ENCODE results near the gene RAB11A.

The RAB11A gene

DNA sequence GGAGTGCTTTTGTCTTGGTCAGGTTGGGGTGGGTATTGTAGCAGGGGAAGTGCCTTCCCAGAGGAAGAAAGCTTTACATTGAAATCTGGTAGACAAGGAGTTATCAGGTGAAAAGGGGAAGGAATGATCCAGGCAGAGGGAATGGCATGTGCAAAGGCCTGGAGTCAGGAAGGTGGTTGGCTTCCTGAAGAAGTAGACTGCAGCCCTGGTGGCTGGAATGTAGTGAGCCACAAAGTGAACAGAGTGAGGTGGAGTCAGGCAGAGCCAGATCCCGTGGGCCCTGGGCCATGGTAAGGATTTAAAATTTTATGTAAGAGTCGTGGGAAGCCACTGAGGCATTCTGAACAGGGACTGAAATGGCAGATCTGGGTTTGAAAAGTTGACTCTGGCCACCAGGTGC, 58.3 kb downstream of the RAB11A start:
- H3K27ac ChIP-seq: no peak overlapping the region
- no peaks in the 10 kb centered on the region for H3K36me3 ChIP-seq (ENCODE audit: insufficient read depth, low read length)
- TF ChIP-seq EZH2 (IDR thresholded peaks at IDR 0.05) (no peak), POLR2AphosphoS5 (IDR thresholded peaks at IDR 0.05; ENCODE audit: borderline replicate concordance, low read depth, low read length) (no peak), FOXP2 (optimal IDR thresholded peaks at IDR 0.05; ENCODE audit: control extremely low read depth, extremely low read length, insufficient read depth) (no peak)
- H3K9ac ChIP-seq (ENCODE audit: insufficient read length): no peak overlapping the region
- DNase-seq (ENCODE audit: low read depth, low spot score): no peak
- H3K9me3 ChIP-seq (ENCODE audit: low read depth, low read length): no peaks in the 10 kb centered on the region
- no peak overlapping the region for H3K4me3 ChIP-seq

DNA sequence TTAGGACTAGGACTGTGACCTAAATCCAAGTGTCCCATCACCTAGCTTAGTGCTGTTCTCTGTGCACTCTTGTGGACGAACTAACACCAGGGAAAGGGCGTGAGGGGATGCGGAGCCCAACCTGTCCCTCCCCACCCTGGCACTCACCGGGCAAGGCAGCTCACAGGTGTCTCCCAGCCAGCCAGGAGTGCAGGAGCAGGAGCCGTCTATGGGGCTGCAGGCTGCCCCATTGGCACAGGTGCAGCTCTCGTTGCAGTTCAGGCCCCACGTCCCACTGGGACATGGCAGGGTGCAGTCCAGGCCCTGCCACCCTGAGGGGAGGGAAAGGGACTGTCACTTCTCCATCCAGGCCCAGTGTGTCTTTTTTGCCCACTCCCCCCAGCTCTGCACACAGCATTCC, 60.3 kb downstream of the RAB11A start:
- DNase-seq (ENCODE audit: low read depth, low spot score): no peak
- no peak for TF ChIP-seq POLR2AphosphoS5 (IDR thresholded peaks at IDR 0.05; ENCODE audit: borderline replicate concordance, low read depth, low read length)
- TF ChIP-seq EZH2 (IDR thresholded peaks at IDR 0.05): no peak
- TF ChIP-seq FOXP2 (optimal IDR thresholded peaks at IDR 0.05; ENCODE audit: control extremely low read depth, extremely low read length, insufficient read depth): no peak
- no peak overlapping the region for H3K9ac ChIP-seq (ENCODE audit: insufficient read length)
- no peak overlapping the region for H3K27ac ChIP-seq
- no peaks in the 10 kb centered on the region for H3K36me3 ChIP-seq (ENCODE audit: insufficient read depth, low read length)
- H3K9me3 ChIP-seq (ENCODE audit: low read depth, low read length): no peaks in the 10 kb centered on the region
- no peak overlapping the region for H3K4me3 ChIP-seq

DNA sequence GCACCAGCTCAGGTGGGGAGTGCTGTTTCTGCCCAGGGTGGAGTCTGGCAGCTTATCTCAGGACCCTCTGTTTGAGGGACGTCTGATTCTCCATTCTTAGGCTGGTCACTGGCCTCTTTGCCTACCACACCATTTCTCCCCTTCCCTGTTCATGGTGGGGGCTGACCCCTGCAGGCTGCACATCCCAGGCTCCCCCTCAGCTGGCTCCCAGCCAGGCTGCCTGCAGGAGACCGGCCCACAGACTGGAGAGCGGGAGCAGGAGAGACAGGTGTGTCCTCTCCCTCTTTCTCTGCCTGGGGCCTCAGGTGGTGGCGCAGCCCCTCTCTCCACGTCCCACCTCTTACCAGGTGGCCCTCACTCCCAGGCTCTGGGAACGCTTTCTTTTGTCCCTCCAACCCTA, 60.8 kb downstream of the RAB11A start:
- no peak for DNase-seq (ENCODE audit: low read depth, low spot score)

DNA sequence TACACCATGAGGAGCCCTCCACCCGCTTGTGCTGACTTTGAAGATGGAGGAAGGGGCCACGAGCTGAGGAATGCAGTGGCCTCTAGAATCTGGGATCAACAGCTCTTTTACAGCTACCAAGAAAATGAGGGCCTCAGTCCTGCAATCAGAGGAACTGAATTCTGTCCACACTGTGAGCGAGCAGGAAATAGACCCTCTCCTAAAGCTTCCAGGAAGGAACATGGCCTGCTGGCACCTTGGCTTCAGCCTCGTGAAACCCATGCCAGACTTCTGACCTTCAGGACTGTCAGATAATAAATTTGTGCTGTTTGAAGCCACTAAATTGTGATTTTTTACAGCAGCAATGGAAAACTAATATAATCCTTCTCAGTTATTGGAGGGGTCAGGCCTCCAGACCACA, 61.9 kb downstream of the RAB11A start:
- no peak overlapping the region for H3K27ac ChIP-seq
- no peak for DNase-seq (ENCODE audit: low read depth, low spot score)
- no peaks in the 10 kb centered on the region for H3K36me3 ChIP-seq (ENCODE audit: insufficient read depth, low read length)
- no peak for TF ChIP-seq EZH2 (IDR thresholded peaks at IDR 0.05)
- TF ChIP-seq FOXP2 (optimal IDR thresholded peaks at IDR 0.05; ENCODE audit: control extremely low read depth, extremely low read length, insufficient read depth): no peak
- TF ChIP-seq POLR2AphosphoS5 (IDR thresholded peaks at IDR 0.05; ENCODE audit: borderline replicate concordance, low read depth, low read length): no peak
- H3K4me3 ChIP-seq: no peak overlapping the region
- H3K9me3 ChIP-seq (ENCODE audit: low read depth, low read length): no peaks in the 10 kb centered on the region
- H3K9ac ChIP-seq (ENCODE audit: insufficient read length): no peak overlapping the region

More for the DNA sequence above, 60.8 kb downstream of the RAB11A start:
- H3K9ac ChIP-seq (ENCODE audit: insufficient read length): no peak overlapping the region
- H3K9me3 ChIP-seq (ENCODE audit: low read depth, low read length): no peaks in the 10 kb centered on the region
- H3K36me3 ChIP-seq (ENCODE audit: insufficient read depth, low read length): no peaks in the 10 kb centered on the region
- TF ChIP-seq POLR2AphosphoS5 (IDR thresholded peaks at IDR 0.05; ENCODE audit: borderline replicate concordance, low read depth, low read length): no peak
- no peak for TF ChIP-seq EZH2 (IDR thresholded peaks at IDR 0.05)
- H3K4me3 ChIP-seq: no peak overlapping the region
- no peak overlapping the region for H3K27ac ChIP-seq

DNA sequence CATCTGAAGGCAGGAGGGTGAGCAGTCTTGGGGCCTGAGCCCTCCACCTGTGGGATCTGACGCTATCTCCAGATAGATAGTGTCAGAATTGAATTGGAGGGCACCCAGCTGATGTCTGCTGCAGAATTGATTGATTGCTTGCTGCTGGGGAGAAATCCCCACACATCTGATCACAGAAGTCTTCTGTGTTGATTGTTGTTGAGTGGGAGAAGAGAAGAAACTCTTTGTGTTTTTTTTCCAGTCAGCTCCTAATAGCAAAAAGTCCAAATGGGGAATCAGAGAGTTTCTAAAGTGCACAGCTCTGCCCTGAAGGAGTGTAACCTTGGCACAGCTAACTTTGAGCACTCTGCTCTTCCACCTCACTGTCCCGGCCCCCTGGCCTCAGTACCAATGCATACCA, 66.1 kb downstream of the RAB11A start:
- Histone ChIP-seq H3K9me3 (ENCODE audit: low read depth, low read length) (no peaks in the 10 kb centered on the region), H3K9ac (ENCODE audit: insufficient read length) (no peak overlapping the region), H3K4me3 (no peak overlapping the region), H3K36me3 (ENCODE audit: insufficient read depth, low read length) (no peaks in the 10 kb centered on the region), H3K27ac (no peak overlapping the region)
- TF ChIP-seq POLR2AphosphoS5 (IDR thresholded peaks at IDR 0.05; ENCODE audit: borderline replicate concordance, low read depth, low read length) (no peak), FOXP2 (optimal IDR thresholded peaks at IDR 0.05; ENCODE audit: control extremely low read depth, extremely low read length, insufficient read depth) (no peak), EZH2 (IDR thresholded peaks at IDR 0.05) (no peak)
- DNase-seq (ENCODE audit: low read depth, low spot score): no peak

DNA sequence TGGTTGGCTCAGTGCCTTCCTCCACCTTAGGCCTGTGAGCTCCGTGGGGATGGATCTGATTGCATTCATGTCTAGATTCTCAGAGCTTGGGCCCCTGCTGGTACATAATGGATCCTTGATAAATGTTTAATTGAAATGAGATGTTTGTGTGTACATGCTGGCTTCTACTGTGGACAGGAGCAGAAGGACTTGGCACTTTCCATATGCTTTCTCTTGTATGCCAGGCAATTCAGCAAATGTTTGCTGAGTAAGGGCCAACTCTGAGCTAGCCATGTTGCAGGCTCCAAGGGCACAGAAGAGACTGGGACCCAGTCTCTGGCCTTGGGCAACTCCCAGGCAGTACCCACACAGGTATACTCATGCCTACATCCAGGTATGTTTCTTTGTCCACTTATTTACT, 67.0 kb downstream of the RAB11A start:
- Histone ChIP-seq H3K4me3 (no peak overlapping the region), H3K9ac (ENCODE audit: insufficient read length) (no peak overlapping the region), H3K36me3 (ENCODE audit: insufficient read depth, low read length) (no peaks in the 10 kb centered on the region), H3K9me3 (ENCODE audit: low read depth, low read length) (no peaks in the 10 kb centered on the region), H3K27ac (no peak overlapping the region)
- no peak for DNase-seq (ENCODE audit: low read depth, low spot score)
- TF ChIP-seq EZH2 (IDR thresholded peaks at IDR 0.05) (no peak), POLR2AphosphoS5 (IDR thresholded peaks at IDR 0.05; ENCODE audit: borderline replicate concordance, low read depth, low read length) (no peak), FOXP2 (optimal IDR thresholded peaks at IDR 0.05; ENCODE audit: control extremely low read depth, extremely low read length, insufficient read depth) (no peak)

DNA sequence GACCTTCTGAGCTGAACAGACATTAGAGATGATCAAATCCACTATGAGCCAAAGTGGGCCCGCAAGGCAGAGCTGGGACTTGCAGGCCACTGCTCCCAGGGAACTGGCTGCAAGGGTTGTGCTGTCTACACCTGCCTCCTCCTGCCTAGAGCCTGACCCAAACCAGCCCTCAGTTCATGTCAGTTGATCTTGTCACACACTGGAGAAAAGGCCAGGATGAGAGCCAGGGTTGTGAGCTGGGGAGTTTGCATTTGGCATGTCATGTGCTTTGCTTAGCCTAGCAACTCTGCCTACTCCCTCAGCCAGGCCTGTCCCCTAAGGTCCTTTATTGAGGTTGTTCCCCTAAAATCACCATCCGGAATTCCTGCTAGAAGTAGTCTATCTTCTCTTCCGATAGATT, 67.8 kb downstream of the RAB11A start:
- TF ChIP-seq FOXP2 (optimal IDR thresholded peaks at IDR 0.05; ENCODE audit: control extremely low read depth, extremely low read length, insufficient read depth): no peak
- no peak for TF ChIP-seq POLR2AphosphoS5 (IDR thresholded peaks at IDR 0.05; ENCODE audit: borderline replicate concordance, low read depth, low read length)
- no peak for TF ChIP-seq EZH2 (IDR thresholded peaks at IDR 0.05)
- Histone ChIP-seq H3K9me3 (ENCODE audit: low read depth, low read length) (no peaks in the 10 kb centered on the region), H3K4me3 (no peak overlapping the region), H3K9ac (ENCODE audit: insufficient read length) (no peak overlapping the region), H3K27ac (no peak overlapping the region), H3K36me3 (ENCODE audit: insufficient read depth, low read length) (no peaks in the 10 kb centered on the region)
- no peak for DNase-seq (ENCODE audit: low read depth, low spot score)

DNA sequence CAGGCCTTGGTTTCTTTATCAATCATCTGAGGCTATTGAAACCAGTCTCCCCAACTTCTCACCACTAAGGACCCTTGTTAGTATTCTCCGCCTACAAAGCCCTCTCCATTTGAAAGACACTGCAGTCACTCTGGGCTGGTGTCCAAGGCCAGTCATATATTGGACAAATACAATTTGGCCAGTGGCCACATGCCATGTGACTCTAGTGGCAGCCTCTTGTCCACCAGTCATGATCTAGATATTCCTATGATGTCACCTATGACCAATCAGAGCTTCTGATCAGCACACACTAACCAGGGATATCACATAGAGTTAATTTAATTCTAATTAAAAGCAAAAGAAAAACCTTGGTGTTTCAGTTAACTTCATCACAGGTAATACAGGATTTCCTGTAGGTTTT, 68.2 kb downstream of the RAB11A start:
- Histone ChIP-seq H3K4me3 (no peak overlapping the region), H3K9ac (ENCODE audit: insufficient read length) (no peak overlapping the region), H3K36me3 (ENCODE audit: insufficient read depth, low read length) (no peaks in the 10 kb centered on the region), H3K27ac (no peak overlapping the region), H3K9me3 (ENCODE audit: low read depth, low read length) (no peaks in the 10 kb centered on the region)
- TF ChIP-seq POLR2AphosphoS5 (IDR thresholded peaks at IDR 0.05; ENCODE audit: borderline replicate concordance, low read depth, low read length) (no peak), EZH2 (IDR thresholded peaks at IDR 0.05) (no peak), FOXP2 (optimal IDR thresholded peaks at IDR 0.05; ENCODE audit: control extremely low read depth, extremely low read length, insufficient read depth) (no peak)
- DNase-seq (ENCODE audit: low read depth, low spot score): no peak

DNA sequence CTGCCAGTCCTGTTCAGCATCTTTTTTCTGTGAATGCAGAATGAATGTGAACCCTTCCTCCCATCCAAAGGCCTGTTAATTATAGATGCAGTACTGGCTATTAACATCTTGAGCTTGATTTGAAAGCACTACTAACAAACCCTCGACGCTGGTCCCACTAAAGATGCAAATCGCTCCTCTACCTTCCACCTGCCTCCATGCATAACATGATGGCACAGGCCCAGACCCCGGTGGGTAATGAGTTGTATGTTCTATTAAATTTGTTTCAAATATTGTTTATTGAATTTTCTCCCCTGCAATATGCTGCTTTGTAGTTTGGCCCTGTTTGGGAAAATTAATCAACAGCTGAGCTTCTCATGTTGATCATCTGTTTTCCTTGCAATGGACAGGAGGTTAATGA, 69.3 kb downstream of the RAB11A start:
- Histone ChIP-seq H3K9ac (ENCODE audit: insufficient read length) (no peak overlapping the region), H3K4me3 (no peak overlapping the region), H3K27ac (no peak overlapping the region), H3K36me3 (ENCODE audit: insufficient read depth, low read length) (no peaks in the 10 kb centered on the region), H3K9me3 (ENCODE audit: low read depth, low read length) (no peaks in the 10 kb centered on the region)
- no peak for DNase-seq (ENCODE audit: low read depth, low spot score)
- TF ChIP-seq FOXP2 (optimal IDR thresholded peaks at IDR 0.05; ENCODE audit: control extremely low read depth, extremely low read length, insufficient read depth) (no peak), POLR2AphosphoS5 (IDR thresholded peaks at IDR 0.05; ENCODE audit: borderline replicate concordance, low read depth, low read length) (no peak), EZH2 (IDR thresholded peaks at IDR 0.05) (no peak)

All from SK-N-MC (cell line).